ENCODE results near the gene ABLIM2.
A peak's percentile ranks its signal among the peaks of the same experiment; 100 is the strongest.

ABLIM2 gene

DNA sequence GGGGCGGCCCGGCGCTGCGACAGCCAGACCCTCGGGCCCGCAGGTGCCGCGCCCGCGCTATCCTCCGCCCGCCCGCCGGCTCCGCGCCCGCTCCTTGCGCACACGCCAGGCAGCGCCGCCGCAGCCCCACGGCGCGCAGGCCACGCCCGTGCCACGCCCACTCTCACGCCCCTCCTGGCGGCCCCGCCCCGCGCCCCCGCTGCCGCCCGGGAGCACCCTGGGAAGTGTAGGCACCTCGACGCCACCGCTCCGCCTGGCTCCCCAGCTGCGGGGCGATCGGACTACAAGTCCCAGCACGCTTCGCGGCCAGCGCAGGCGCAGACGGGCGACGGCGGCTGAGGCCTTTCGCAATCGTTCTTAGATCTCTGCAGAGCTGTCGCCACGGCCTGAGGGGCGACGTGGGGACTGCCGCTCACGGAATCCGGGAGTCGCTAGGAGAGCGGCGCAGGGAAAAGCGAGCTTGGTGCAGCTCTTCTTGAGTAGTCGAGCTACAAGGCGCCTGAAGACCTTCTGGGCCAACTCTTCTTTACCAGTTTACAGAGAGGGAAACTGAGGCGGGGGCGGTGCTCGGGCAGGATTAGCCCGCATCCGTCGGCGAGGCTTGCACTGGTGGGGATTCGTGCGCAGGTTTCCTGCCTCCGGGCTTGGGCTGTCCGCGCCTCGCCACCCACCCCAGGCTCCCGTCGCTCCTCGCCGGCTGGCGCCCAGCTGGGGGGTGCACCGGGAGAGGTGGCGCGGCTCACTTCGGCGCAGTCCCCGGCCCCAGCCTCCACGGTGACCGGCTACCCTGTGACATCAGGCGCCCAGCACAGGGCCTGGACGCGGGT is at the start of gene ABLIM2:
TSS of gene ABLIM2 (minus strand) at position 104 of the 827 bp plus-strand sequence. CDS start 124 bp downstream, outside the sequence.
- DNase-seq = peak; percentile 99

DNA sequence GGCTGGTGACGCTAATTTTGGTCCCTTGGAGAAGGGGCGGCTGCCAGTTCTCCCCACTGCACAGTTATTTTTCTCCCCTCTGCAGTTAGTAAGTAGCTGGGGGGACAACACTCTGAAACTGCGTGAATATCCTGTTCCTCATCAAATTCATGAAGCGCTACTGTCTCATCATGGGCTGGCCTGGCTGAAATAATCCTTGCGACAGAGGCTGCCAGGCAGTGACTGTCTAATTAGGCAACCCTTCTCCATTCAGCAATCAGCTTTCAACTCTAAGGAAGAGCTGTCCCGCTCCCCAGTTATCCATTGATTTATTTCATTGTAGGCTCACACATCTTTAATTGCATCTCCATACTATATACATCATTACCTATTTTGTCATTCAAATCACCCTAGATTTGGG is 48.7 kb upstream of the ABLIM2 start:
- DNase-seq = no peak

DNA sequence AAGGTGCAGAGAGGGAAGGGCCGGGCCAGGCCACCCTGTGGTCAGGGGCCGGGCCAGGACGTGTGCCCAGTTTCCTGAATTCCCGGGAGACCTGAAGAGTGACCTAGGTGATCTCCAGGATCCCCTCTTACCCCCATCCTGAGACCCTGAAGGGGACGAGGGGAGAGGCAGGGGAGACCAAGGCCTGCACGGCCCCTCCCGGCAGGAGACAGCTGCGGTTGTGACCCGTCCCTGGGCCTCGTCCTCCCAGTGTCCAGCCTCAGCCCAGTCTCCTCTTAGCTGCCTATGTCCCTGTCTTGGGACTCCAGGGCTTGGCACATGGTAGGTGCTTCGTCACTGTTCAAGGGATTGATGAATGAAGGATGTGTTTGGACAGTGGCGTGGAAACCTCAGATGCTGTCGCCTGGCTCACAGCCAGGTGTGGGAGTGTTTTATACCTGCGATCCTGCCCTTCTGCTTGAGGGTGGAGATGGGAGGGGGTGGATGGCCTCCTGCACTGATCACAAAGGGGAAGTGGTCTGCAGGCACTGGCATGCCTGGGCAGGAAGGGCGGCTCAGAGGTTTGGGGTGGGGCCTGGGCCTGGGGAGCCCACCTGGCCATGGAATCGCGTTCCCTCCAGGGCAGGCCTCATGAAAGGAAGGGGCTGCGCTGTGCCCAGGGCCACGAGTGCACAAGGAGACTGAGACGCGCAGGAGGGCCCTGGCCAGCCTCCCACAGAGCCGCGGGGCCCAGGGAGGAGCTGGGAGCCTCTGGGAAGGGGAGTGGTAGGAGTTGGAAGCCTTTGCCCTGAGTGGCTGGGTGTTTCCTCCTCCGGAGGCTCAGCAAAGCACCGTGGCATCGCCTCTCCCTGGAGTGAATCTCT is 47.4 kb upstream of the ABLIM2 start:
- DNase-seq = no peak

DNA sequence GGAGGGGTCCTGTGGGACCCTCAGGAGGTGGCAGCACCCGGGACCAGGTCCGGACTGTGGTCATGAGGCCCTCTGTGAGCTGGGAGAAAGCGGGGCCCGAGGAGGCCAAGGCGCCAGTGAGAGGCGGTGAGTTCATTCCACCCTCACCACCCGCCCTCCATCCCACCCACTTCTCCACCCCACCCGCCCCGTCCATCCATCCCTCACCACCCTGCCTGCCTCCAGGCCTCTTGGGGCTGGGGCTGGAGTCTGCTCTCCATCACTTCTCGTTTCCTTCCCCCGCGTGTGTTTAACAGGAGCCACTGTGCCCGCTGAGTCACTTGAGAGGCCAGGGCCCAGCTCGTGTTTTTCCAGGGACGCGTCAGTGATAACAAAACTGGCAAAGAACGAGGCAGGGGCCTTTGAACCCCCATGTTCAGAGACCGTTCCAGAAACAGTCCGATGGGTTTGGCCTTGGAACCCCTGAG is 46.7 kb upstream of the ABLIM2 start:
- no peak for DNase-seq

DNA sequence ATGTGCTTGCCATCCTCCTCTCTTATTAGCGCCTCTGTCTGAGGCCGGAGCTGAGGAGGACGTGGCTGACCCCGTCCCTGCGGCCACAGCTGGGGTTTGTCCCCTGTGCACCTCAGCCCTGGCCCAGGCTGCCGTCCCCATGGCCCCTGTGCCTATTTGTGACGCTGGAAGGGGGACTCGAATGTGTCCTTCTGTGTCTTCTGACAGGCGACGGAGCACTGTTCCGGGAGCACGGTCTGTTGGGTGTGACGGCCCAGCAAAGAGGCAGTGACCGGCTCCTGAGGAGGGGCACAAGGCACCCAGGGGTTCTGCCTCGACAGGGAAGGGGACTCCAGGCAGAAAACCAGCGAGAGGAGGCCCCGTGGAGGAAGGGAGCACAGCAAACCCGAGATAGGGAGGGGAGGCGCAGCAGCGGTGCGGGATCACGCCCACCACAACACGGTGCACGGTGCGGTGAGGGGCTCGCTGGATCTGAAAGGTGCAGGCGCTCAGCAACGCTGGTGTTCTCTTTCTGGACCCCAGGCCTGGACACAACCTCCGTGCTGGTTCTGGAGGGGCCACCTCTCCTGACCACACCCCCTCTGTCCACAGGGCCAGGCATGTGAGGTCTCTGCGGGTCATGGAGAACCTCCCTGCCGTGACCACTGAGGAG is 46.1 kb upstream of the ABLIM2 start:
- no peak for DNase-seq

DNA sequence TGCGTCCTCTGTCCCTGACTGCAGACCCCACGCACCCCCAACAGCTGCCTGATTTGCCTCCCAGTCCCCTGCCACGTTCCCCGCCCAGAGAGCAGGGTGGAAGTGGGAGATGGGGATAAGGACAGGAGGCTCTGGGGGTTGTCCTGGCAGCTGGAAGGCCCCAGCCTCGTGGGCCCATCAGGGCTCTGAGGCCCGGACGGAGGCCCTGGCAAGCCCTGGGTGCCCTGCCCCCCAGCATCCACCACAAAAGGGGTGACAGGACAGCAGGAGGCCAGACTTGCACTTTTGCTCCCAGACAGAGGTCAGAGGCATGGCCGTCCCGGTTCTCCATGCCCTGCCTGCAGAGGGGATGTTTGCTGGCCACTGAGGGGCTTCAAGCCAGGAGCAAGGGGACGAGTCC is 45.2 kb upstream of the ABLIM2 start:
- DNase-seq = no peak

DNA sequence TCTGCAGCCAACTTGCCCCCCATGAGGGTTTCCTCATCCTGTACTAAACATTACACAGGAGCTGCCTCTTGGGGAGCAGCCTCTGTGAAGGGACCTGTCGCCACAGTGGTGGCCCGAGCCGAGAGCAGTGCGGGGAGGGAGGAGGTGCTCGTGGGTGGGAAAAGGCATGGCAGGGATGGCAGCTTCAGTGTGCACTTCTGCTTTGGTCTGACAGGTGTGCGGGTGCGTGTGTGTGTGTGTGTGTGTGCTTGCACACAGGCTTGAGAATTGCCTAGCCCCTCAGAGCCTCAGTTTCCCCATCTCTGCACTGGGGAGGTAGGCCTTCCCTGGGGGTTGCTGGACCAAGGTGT is 44.4 kb upstream of the ABLIM2 start:
- no peak for DNase-seq

DNA sequence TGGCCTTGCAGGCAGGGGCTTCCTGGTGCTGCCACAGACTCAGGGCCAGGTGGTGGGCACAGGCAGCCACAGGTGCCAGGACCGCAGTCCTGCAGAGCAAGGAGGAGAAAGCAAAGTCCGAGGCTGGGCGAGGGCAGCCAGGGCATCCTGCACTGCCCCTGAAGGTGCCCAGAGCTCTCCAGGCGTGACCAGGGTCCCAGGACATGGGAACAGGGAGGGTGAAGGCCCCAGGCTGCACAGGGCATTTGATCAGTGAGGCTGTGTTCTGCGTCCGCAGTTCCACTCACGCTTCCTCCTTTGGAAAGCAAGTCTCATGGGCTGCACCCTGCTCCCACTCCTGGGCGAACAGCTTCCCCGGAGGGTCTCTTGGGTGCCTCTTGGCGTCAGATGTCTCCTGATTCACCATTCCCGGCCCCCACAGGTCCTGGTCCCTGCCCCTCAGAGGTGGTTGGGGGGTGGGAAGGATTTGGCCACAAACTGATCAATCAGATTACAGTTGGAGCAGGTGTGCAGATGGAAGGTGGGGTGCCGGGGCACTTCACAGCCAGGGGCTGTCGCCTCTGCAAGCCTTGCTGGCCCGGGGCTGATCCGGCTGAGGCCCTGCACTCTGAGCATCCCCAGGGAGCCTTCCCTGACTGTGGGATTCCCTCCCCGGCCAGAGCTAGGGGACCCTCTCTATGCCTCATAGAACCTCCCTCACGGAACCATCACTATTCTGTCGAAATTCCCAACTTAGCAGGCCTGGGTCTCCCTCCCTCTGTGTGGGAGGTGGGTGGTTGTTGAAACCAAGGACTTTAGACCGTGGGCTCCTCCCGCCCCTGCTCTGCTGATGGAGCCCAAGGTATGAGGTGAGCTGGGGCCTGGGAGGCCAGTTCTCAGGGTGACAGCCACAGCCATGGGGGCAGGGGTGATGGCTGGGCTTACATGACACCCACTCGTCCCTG is 43.8 kb upstream of the ABLIM2 start:
- no peak for DNase-seq

DNA sequence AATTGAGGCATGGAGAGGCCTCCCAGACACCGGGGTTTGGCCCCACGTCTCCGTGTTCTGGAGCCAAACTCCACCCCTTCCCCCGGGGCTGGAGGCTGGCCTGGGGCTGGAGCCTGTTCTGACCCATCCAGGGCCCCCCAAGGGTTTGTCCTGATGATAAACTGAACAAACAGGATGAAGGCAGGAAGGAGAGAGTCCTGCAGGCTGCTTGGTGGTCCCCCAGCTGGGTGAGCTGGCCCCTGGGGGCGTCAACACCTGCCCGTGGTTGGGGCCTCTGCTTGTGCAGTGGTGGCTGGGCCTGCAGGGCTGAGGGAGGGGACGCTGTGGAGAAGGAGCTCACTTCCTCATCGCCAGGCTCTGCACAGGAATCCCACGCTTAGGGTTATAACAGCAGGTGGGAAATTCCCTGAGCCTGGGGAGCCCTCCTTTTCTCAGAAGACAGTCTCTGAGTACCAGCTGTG is 42.7 kb upstream of the ABLIM2 start:
- peak; percentile 42 for DNase-seq

DNA sequence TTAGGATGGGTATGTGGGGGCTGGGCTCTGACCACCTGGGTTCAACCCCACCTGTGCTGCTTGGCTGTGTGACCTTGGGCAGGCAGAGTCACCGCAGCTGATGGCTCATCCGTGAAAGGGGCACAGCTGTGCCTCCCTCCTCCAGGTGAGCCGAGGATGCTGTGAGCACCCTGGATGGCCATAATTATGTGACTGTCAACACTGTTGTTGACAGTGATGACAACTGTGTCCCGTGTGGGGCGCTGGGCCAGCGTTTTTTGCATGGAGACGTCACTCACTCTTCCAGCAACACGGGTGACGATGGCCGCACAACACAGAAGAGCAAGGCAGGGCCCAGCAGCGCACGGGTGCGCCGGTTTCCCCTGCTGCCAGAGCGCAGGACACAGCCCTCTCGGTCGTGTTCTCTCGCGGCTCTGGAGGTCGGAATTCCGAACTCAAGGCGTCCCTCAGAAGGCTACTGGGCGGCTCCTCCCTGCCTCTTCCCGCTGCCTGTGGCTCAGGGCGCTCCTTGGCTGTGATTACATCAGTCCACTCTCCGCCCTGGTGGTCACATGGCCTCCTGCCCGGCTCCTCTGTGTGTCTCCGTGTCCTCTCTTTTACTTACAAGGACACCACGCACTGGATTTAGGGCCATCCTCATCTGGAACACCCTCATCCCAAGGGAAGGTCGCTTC is 41.8 kb upstream of the ABLIM2 start:
- DNase-seq = peak; percentile 53

DNA sequence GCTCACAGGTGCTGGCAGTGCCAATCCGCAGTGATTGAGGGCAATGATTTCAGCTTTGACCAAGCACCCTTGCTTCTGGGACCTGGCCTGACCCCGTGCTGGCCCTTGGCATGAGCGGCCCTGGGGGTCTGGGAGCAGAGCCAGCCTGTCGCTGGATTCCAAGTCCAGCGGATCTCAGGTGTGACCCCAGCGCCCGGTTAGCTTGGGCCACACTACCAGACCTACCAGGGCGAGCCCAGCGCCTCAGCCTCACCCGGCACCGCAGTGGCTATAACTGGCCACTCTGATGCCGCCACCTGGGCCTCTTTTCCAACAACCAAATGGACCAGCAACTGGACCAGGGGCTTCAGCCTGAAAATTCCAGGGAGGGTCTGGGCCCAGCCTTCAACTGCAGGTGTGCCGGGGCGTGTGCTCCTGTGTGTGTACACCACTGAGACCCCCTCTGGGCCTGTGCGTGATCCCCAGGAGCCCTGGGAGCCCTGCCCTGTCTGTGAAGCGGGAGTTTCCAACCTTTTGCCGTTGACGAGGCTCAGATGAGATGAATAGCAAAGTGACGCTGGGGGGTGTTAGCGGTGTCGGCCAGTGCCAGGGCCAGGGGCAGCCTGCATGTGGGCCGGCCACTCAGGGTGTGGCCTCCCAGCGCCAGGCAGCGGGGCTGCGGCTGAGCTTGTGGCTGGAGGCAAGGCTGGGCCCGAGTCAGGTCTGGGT is 41.1 kb upstream of the ABLIM2 start:
- peak; percentile 34 for DNase-seq

DNA sequence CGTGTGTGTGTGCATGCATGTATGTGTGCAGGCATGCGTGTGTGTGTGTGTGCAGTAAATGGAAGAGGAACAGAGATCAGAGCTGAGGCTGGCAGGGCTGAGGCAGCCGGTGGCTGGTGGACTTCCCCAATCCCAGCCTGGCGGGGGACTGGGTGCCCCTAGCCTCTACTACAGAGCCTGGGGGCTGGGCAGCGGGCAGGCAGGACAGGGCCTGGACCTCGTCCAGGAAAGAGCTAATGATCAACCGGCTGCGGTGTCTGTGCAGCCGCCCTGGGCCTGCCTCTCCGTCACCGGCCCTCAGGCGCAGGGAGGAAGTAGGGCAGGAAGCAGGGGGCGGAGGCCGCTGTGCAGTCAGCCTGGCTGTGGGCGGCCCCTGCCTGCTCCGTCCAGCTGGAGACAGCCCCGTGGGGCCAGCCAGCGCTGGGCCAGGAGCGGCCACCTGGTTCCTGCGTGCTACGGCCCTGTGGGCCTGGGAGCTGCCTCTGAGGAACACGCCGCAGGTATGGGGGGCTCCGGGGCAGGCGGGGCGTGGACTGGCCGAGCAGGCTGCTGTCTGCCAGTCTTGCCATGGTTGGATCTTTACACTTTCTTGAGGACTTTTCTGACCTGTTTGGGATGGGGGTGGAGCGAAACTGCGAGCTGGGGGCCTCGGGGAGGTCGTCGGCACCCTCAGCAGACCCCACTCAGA is 40.4 kb upstream of the ABLIM2 start, which contains the start of gene SH3TC1:
TSS of gene SH3TC1 (plus strand) at position 385 of the 688 bp plus-strand sequence. CDS start 5,905 bp downstream, outside the sequence.
- DNase-seq = peak; percentile 70

DNA sequence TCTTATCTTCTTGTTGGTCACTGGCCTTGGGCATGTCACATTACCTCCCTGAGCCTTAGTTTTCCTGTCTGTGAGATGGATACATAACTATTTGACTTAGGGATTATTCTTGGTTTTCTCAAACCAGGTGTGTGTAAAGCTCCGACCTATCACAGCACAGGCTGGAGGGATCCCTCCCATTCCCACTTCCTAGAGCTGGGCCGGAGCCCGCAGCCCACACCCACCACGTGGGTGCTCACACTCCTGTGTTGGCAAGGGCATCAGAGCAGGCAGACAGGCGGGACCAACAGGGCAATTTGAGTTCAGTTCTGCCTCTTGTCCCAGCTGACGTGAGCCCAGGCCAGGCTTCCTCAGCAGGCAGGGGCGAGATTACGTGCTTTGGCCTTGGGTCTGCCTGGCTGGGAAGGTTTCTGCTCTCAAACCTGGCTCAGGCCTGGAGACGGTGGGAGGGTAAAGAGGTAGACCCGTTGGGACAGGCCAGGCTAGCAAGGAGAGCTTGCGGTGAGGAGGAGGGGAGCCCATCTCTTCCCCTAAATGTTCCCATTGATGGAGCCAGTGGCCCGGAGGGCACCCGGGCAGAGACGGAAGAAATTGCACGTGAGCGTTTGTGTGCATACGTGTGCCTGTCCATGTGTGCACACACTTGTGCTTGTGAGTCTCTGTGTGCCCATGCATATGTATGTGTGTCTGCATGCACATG is 39.7 kb upstream of the ABLIM2 start:
- DNase-seq = no peak

DNA sequence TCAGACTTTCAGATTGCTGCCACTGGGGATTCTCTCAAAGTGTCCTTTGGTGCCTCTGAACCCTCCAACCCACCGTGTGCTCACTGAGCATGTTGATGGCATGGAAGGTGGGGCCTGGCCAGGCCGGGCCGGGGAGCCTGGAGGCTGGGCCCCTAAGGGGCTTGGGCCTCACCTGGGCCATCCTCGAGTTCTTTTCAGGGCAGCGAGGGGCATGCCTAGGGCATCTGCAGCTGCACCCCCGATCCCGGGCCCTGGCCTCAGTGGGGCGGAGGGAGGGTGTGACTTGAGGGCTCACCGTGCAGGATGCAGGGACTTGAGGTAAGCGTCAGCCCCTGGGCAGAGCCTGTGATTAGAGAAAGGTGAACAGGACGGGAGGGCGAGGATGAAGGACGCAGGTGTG is 38.9 kb upstream of the ABLIM2 start:
- DNase-seq = no peak

DNA sequence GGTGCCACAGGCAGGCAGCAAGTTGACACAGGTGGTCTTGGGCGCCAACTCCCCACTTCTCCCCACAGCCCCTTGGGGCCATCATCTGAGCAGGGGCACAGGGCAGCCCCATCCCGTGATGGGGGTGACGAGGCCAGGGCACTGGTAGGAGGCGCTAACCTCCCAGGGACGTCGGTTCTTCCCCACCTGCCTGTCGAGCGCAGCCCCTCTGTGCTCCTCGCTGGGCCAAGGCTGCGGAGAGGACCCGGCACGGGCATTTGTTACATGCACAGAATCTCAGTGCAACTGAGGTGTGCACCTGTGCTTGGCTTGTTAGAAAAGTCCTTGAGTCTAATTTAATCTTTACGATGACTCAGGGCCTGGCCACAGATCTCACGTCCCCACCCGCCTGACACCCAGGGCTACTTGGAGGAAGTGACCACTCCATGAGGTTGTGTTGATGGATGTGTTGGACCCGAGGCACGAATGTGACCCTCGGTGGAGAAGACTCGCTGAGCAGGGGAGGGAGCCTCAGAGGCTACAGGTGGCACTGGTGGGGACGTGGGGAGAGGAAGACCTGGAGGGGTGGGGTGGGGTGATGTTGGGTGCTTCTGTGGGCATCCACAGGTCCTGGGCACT is 37.3 kb upstream of the ABLIM2 start:
- DNase-seq = no peak

DNA sequence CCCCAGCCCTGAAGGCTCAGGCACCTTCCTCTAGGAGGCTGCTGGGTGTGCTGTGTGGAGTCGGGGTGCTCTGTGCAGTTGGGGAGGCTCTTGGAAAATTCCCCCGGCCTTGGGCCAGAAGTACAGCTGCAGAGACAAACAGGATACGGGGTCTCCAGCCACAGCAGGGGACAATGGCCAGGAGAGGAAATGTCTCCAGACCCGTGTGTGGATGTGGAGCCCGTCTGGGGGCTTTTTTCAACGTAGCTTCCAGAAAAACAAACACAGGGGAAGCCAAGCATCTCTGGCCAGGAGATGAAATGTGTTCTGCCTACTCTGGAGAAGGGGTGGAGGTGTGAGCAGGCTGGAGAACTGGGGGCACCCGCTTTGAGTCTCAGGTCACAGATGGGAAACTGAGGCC is 36.8 kb upstream of the ABLIM2 start:
- no peak for DNase-seq

DNA sequence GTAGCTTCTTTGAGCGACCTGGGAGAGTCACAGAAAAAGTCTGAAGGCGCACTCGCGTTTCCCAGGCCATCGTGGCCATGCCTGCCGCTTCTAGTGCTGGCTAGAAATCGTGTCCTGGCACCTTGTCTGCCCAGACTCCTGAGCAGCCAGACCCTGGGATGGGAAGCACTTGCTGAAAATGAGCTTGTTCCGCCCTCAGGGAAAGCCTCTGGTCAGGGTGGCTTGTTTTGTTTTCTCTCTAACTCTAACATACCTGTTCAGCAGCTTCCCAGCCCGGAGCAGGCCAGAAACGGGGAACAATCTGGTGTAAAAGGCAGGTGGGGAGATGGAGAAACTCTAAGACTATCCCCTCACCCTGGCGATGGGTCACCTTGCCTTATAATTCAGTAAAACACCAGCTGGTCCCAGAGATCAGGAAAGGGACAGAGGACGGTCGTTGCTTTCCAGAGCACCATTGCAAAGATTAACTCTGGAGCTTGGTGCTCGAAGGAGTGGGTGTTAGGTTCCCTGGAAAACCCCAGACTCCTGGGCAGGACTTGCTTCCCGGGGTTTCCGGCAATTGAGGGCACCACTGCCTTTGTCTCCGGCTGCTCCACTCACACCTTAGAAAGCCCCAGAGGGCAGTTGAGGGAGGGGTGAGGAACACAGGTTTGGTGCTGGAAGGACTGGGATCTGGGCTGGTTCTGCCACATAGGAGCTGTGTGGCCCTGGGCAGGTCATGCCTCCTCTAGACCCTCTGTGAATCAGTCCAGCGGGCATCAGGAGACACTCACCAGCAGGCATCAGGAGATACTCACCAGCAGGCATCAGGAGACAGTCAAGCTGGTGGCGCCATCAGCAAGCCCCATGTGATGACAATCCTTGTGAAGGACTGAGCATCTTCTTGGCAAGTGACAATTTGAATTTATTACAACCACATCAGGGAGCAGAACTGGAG is 36.0 kb upstream of the ABLIM2 start:
- no peak for DNase-seq
